ENCODE results near the gene SLC4A1. TPM values are rescaled to one million over a fixed set of nuclear protein-coding genes. Genes with fewer than 3 reads are reported as not detected.

SLC4A1 gene
- polyA plus RNA-seq (0.06 TPM in 1 of 3 replicates, not detected in the others), polyA minus RNA-seq (not detected in 3 replicates)
- polyA plus RNA-seq (2011; ENCODE audit: low read depth) = not detected
- polyA plus RNA-seq (2011; cell fraction: cytosol; rRNA removed) = not detected in 2 replicates
- polyA plus RNA-seq (2011; cell fraction: nucleus; rRNA removed) = not detected in 2 replicates
- polyA plus RNA-seq (2012; ENCODE audit: low replicate concordance) = not detected in 2 replicates
- polyA minus RNA-seq (2011; cell fraction: cytosol; rRNA and poly(A)+ RNA removed) = not detected
- not detected in 2 replicates for polyA minus RNA-seq (2011; cell fraction: nucleus; rRNA and poly(A)+ RNA removed)

- Histone ChIP-seq H3K4me3 (ENCODE audit: control insufficient read depth in 2 of 3, extremely low read depth in 1 of 3, insufficient read depth in 2 of 3, low read depth in 1 of 3, low read length in 3 of 3) (no peak within 1 kb of the TSS), H3K9me1 (ENCODE audit: control insufficient read depth, extremely low read depth, insufficient read depth, low read length) (no peaks in the 10 kb centered on the region), H3K27me3 (ENCODE audit: control insufficient read depth, extremely low read depth, insufficient read depth, low read length) (peaks cover 5% of the 10 kb centered on the region), H3K27ac (ENCODE audit: control insufficient read depth, insufficient read depth, low read length) (no peak within 1 kb of the TSS), H3K9me3 (ENCODE audit: control insufficient read depth, low read depth, low read length) (no peaks in the 10 kb centered on the region), H3K9ac (ENCODE audit: control insufficient read depth, extremely low read depth, insufficient read depth, low read length) (no peak within 1 kb of the TSS), H2AFZ (ENCODE audit: control insufficient read depth, low read length) (no peak within 1 kb of the TSS), H4K20me1 (ENCODE audit: control insufficient read depth, extremely low read depth, insufficient read depth, low read length) (no peaks in the 10 kb centered on the region), H3K79me2 (ENCODE audit: control insufficient read depth, insufficient read depth, low read length) (no peaks in the 10 kb centered on the region), H3K4me2 (ENCODE audit: control insufficient read depth, extremely low read depth, insufficient read depth, low read depth, low read length) (no peak within 1 kb of the TSS), H3K36me3 (ENCODE audit: control insufficient read depth in 2 of 2, extremely low read depth in 1 of 2, insufficient read depth in 2 of 2, low read length in 2 of 2) (no peaks in the 10 kb centered on the region), H3K4me1 (ENCODE audit: control insufficient read depth, extremely low read depth, insufficient read depth, low read length) (no peaks in the 10 kb centered on the region)
- no peak for DNase-seq (ENCODE audit: low read depth, low spot score)
- no peak for TF ChIP-seq EZH2 (IDR thresholded peaks at IDR 0.05; ENCODE audit: low read length)
- no peak for TF ChIP-seq CTCF (optimal IDR thresholded peaks at IDR 0.05 in 1 of 3, IDR thresholded peaks at IDR 0.05 in 1 of 3, conservative IDR thresholded peaks at IDR 0.05 in 1 of 3; ENCODE audit: extremely low read depth in 1 of 3, insufficient read depth in 2 of 3, low read length in 3 of 3)
- dilution Hi-C loops (cut with MboI; ENCODE audit: extremely low pct_ligation_motif_present, low sequenced_read_pairs) = no loop called here
- FAIRE-seq = no peak
Measured at GRCh38 chr17:44267818-44268490, at the start of gene SLC4A1. TSS of gene SLC4A1 (minus strand) at chr17:44268135. CDS start at chr17:44262866, 5,269 bp downstream.

- no peak for DNase-seq (ENCODE audit: low read depth, low spot score)
- peaks cover 2% of the 10 kb centered on the region for H4K20me1 ChIP-seq (ENCODE audit: control insufficient read depth, extremely low read depth, insufficient read depth, low read length)
- H3K9me3 ChIP-seq (ENCODE audit: control insufficient read depth, low read depth, low read length) = no peaks in the 10 kb centered on the region
- no peak overlapping the region for H3K4me3 ChIP-seq (ENCODE audit: control insufficient read depth in 2 of 3, extremely low read depth in 1 of 3, insufficient read depth in 2 of 3, low read depth in 1 of 3, low read length in 3 of 3)
- H2AFZ ChIP-seq (ENCODE audit: control insufficient read depth, low read length) = no peak overlapping the region
- dilution Hi-C loops (cut with MboI; ENCODE audit: extremely low pct_ligation_motif_present, low sequenced_read_pairs) = no loop called here
- H3K9me1 ChIP-seq (ENCODE audit: control insufficient read depth, extremely low read depth, insufficient read depth, low read length) = no peaks in the 10 kb centered on the region
- peaks cover 1% of the 10 kb centered on the region for H3K79me2 ChIP-seq (ENCODE audit: control insufficient read depth, insufficient read depth, low read length)
- TF ChIP-seq CTCF (optimal IDR thresholded peaks at IDR 0.05 in 1 of 3, IDR thresholded peaks at IDR 0.05 in 1 of 3, conservative IDR thresholded peaks at IDR 0.05 in 1 of 3; ENCODE audit: extremely low read depth in 1 of 3, insufficient read depth in 2 of 3, low read length in 3 of 3) (no peak), EZH2 (IDR thresholded peaks at IDR 0.05; ENCODE audit: low read length) (no peak)
- no peak overlapping the region for H3K9ac ChIP-seq (ENCODE audit: control insufficient read depth, extremely low read depth, insufficient read depth, low read length)
- H3K4me2 ChIP-seq (ENCODE audit: control insufficient read depth, extremely low read depth, insufficient read depth, low read depth, low read length) = no peak overlapping the region
- H3K36me3 ChIP-seq (ENCODE audit: control insufficient read depth in 2 of 2, extremely low read depth in 1 of 2, insufficient read depth in 2 of 2, low read length in 2 of 2) = peaks cover 25 to 31% of the 10 kb centered on the region in 2 experiments
- no peak for FAIRE-seq
- peaks cover 11% of the 10 kb centered on the region for H3K4me1 ChIP-seq (ENCODE audit: control insufficient read depth, extremely low read depth, insufficient read depth, low read length)
- peaks cover 31% of the 10 kb centered on the region for H3K27me3 ChIP-seq (ENCODE audit: control insufficient read depth, extremely low read depth, insufficient read depth, low read length)
- no peak overlapping the region for H3K27ac ChIP-seq (ENCODE audit: control insufficient read depth, insufficient read depth, low read length)
Measured at GRCh38 chr17:44317545-44317944, 49.6 kb upstream of the SLC4A1 start.

Measured in keratinocyte (primary cell).